ENCODE results near the gene ZNF722.
"Not testable (repeated sequence)": the region's sequence is repeated elsewhere in the genome, so short reads cannot be mapped to it uniquely, and the experiment has no call there.

Gene ZNF722

GRCh38 chr7:63998549-63998948 is at the start of gene ZNF722:
TSS of gene ZNF722 (plus strand) at chr7:63998849. CDS start at chr7:63998962, 113 bp downstream.
- no peak for DNase-seq

GRCh38 chr7:63953181-63953580 is 45.5 kb upstream of the ZNF722 start:
- DNase-seq, result no peak

GRCh38 chr7:63968629-63969028 is 30.0 kb upstream of the ZNF722 start:
- DNase-seq, result no peak

- DNase-seq, result not testable (repeated sequence)
Measured at GRCh38 chr7:64015496-64015895, 16.8 kb downstream of the ZNF722 start.

GRCh38 chr7:64035388-64035787 is 36.7 kb downstream of the ZNF722 start:
- no peak for DNase-seq

- no peak for DNase-seq
Measured at GRCh38 chr7:64037095-64037494, 38.4 kb downstream of the ZNF722 start.

GRCh38 chr7:64045301-64046040 is 46.8 kb downstream of the ZNF722 start, which contains the start of gene ZNF727:
TSS of gene ZNF727 (plus strand) at chr7:64045434. CDS start at chr7:64045622, 188 bp downstream.
- DNase-seq, result no peak

- DNase-seq, result no peak
Measured at GRCh38 chr7:64046041-64046389, 47.4 kb downstream of the ZNF722 start.
